Medulla oblongata (tissue), 1 donor: ENCODE data around the gene PLXDC1.
A peak's percentile ranks its signal among the peaks of the same experiment; 100 is the strongest.
"Not testable (repeated sequence)": the region's sequence is repeated elsewhere in the genome, so short reads cannot be mapped to it uniquely, and the experiment has no call there.

ENCODE experiments used
- DNase-seq: peaks from one replicate; pipeline ENCODE4 v3.0.0-alpha.2; 2015; ENCODE audit errors: extremely low spot score

Gene PLXDC1

DNA sequence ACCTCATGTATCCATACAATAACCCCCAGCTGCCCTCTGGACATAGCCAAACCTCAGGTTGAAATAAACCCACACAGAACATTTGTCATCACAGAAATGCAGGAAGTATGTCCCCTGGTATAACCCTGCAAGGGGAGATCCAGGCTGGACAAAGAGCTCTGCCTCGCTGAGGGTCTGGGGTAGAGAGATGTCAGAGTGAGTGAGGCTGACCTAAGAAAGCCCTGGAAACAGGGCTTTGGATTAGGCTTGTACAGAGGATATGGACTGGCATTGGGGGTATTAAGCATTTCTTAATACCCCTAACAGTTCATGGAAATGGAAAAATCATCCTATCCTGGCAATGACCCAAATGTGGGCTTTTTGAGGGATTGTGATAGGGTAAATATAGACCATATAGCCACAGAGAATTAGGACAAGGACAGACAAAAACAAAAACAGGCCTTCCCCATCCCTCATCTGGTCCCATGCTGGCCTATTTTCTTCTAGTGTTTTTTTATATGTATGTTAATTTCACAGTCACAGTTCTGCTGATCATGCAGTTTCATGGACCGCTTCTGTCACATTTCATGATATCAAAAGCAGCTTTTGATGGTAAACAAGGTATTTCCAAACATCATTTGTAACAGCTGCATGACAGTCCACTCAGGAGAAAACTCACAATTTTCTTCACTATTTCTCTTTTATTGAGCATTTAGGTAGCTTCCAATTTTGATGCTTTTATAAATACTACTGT, 26.1 kb downstream of the PLXDC1 start:
- DNase-seq, result no peak

DNA sequence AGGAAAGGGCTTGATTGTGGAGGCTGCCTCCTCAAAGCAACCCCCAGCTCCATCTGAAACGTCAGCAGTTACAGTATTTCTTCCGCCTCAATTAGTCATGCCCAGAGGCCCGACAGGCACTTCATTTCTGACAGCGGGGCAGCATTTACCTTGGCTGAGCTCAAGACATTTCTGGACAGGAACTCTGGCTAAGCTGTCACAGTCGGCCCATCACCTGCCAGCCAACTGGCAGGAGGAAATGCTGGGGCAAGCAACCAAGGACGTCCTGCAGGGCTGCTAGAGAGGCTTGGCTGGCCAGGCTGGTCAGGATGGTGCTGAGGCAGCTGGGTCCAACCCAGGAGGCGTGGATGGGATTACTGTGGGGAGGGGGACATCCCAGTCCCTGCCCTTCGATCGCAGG, 27.8 kb downstream of the PLXDC1 start:
- DNase-seq, result peak; percentile 49

DNA sequence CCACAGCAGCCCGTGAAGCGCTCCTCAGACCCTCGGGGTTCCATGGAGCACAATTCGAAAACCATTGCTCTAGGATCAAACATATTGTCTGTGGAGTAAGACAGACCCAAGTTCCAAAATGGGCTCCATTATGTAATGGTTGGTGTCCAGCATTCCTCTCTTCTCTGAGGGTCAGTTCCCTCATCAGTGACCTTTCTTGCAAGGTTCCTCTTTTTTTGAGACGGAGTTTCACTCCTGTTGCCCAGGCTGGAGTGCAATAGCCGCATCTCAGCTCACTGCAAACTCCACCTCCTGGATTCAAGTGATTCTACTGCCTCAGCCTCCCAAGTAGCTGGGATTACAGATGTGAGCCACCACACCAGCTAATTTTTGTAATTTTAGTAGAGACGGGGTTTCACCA, 28.4 kb downstream of the PLXDC1 start:
- peak; percentile 23 for DNase-seq

- not testable (repeated sequence) for DNase-seq
Observed at GRCh38 chr17:39121919-39122318, 29.5 kb downstream of the PLXDC1 start.

GRCh38 chr17:39118674-39119419, 32.6 kb downstream of the PLXDC1 start:
- DNase-seq, result peak; percentile 82

- no peak for DNase-seq
Observed at GRCh38 chr17:39116224-39116623, 35.2 kb downstream of the PLXDC1 start.

DNA sequence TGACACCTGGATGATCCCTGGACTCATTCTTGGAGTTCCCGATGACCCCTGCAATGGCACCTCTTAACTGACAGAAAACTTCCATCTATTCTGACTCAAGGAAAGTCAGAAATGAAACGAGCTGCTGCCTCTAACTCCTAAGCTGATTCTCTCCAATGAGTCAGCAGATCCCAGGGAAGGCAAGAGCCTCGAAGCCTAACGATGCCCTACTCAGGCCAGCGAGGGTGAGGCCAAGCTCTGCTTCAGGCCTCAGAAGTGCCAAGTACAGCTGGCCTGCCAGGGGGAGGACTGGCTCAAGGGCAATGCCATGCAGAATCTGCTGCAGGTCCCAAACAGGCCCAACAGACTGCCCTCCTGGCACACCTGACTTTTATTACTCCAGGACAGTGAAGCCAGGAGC, 36.3 kb downstream of the PLXDC1 start:
- DNase-seq, result no peak

GRCh38 chr17:39114723-39115122, 36.7 kb downstream of the PLXDC1 start:
- DNase-seq, result no peak

- no peak for DNase-seq
Observed at GRCh38 chr17:39113871-39114270, 37.6 kb downstream of the PLXDC1 start.

DNA sequence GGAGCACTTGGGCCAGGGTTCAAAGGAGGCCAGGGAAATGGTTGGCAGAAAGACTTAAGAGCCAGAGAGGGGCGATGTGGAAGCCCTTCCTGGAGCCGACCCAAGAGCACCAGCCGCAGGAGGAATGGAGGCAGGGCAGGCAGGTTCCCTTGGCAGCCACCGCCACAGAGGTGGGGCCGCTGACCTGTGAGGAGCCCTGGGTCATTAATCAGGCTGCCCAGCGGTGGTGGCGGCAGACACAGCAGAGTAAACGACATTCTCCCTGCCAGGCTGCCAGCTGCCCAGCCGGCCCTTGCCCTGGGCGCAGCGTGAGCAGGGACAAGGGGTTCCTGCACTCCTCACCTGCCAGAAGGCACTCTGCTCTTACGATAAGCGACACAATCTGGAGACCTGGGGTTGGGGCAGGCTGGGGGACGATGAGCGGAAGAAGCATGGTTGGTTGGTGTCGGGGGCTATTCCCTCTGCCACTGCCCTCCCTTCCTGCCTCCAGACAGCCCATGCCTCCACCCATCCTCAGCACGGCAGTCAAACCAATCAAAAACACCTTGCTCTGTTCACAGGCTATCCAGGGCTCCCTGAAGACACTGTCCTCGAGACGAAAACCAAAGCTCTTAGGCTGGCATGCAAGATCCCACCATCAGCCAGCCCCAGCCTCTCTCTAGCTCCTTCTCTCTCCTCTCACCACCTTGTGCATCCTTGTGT, 40.9 kb downstream of the PLXDC1 start:
- no peak for DNase-seq

- DNase-seq, result no peak
Observed at GRCh38 chr17:39108461-39109375, 42.7 kb downstream of the PLXDC1 start.

GRCh38 chr17:39107973-39108372, 43.5 kb downstream of the PLXDC1 start:
- DNase-seq, result no peak

DNA sequence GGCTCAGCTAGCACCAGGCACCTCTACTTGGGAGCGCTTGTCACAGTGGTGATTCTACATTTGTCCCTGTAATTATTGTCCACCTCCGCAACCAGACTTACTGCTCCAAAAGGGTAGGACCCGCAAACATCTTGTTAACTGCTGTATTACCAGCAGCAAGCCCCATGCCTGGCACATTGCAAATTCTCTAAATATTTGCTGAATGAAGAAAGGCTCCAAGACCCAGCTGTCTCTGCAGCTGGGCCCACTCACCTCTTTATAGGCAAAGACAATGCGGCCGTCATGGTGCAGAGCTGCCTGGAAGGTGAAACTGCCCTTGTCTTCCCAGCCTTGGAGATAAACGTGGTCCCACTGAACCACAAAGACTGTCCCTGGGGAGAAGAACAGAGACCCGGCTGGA, 44.3 kb downstream of the PLXDC1 start:
- DNase-seq, result no peak

- no peak for DNase-seq
Observed at GRCh38 chr17:39105705-39106104, 45.7 kb downstream of the PLXDC1 start.

DNA sequence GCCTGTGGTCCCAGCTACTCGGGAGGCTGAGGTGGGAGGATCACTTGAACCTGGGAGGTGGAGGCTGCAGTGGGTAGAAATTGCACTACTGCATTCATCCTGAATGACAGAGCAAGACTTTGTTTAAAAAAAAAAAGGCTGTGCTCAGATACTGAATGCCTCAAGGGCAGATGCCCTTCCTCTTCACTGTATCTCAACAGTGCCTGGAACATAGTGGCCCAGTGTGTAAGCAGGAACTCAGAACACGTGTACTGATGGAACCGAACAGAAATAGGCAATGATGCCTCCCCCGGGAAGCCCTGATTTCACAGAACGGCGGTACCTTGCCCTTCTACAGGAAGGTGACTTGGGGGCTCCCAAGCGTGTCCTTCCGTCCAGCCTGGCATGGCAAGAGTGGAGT, 46.8 kb downstream of the PLXDC1 start:
- DNase-seq, result no peak

DNA sequence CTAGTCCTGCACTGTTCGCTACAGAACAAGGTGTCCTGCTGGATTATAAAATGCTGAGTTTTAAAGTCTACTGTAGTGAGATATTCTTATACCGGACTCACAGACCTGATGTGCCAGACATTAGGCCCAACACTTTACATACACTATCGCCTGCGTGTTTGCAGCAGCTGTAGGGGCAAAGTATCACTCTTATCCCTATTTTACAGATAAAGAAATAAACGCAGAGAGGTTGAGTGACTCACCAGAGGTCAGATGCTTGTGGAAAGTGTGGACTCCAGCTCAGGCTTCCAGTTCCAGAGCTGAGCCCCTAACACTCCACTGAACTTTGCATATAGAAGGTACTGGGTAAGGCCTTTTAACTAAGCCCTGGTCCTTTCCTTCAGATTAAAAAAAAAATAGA, 47.4 kb downstream of the PLXDC1 start:
- DNase-seq, result no peak

DNA sequence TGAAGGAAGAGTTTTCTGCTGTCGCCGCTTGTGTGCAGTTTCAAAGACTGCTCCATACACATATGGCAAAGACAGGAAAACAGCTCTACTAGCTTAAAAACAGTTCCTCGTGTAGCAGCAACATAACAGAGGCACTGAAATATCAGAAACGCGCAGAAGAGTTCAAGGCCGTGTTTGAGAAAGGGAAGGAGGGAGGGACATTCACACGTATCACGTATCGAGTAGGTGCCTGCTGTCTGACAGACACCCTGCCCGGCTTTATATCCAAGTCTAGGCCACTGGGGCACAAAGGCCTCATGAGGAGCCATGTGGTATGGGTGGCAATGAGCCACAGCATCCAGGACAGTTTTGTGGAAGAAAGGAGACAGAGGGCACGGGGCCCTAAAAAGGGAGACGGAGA, 50.3 kb downstream of the PLXDC1 start:
- no peak for DNase-seq

DNA sequence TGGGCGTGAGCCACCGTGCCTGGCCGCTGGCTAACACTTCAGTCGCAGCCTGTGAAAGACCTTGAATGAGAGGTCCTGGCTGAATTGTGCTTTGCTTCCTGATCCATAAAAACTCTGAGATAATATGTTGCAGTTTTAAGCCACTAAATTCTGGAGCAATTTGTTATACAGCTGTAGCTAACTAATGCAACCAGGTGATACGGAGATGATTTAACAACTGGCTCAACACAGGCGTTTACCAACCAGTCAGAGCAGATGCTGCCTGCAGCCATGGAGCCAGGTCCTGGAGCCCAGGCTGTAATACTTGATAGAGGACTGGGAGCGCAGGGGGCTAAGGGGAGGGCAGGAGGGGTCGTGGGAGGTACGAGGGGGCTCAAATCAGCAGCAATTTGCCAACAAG, 50.9 kb downstream of the PLXDC1 start:
- no peak for DNase-seq

- DNase-seq, result no peak
Observed at GRCh38 chr17:39099663-39100286, 51.7 kb downstream of the PLXDC1 start.

- no peak for DNase-seq
Observed at GRCh38 chr17:39098588-39098987, 52.8 kb downstream of the PLXDC1 start.

GRCh38 chr17:39097537-39097936, 53.9 kb downstream of the PLXDC1 start:
- DNase-seq, result no peak
